DND-41 (cell line): Measurements from ENCODE around the gene CNIH4.

Experiments used
- ATAC-seq: fragments of 200-7000 bp; cut with Tn5 transposase; 3 replicates; pipeline ENCODE4 v1.9.1; 2021; ENCODE audit warnings: low read depth; ENCODE audit not compliant: insufficient read depth
- DNase-seq: peaks from one replicate; pipeline ENCODE4 v3.0.0-alpha.2; 2020
- H2AFZ ChIP-seq: 2 replicates; pipeline ENCODE4 v1.6.0; 2012; ENCODE audit warnings: low read depth, low read length
- H3K27ac ChIP-seq: 2 replicates; pipeline ENCODE4 v1.5.1; 2012; ENCODE audit warnings: low read length, inconsistent platforms
- H3K27me3 ChIP-seq: fragments of 200-600 bp; sonication (generic); 2 replicates; pipeline ENCODE4 v1.6.0; 2012; ENCODE audit warnings: low read length, mild to moderate bottlenecking, inconsistent platforms; ENCODE audit not compliant: insufficient read depth, poor library complexity
- H3K36me3 ChIP-seq: 2 replicates; pipeline ENCODE4 v1.5.1; 2012; ENCODE audit warnings: low read length, inconsistent platforms; ENCODE audit not compliant: insufficient read depth
- H3K4me1 ChIP-seq: 2 replicates; pipeline ENCODE4 v1.5.1; 2012; ENCODE audit warnings: mild to moderate bottlenecking, low read length; ENCODE audit not compliant: insufficient read depth
- H3K4me2 ChIP-seq: 2 replicates; pipeline ENCODE4 v1.6.0; 2012; ENCODE audit warnings: mild to moderate bottlenecking, moderate library complexity, low read length, inconsistent platforms; ENCODE audit not compliant: insufficient read depth
- H3K4me3 ChIP-seq, 2 experiments: fragments of 200-600 bp in 1 of 2; shearing (Covaris generic) in 1 of 2; 2 replicates each; pipeline ENCODE4 v1.5.1; 2012 to 2016; ENCODE audit warnings: inconsistent platforms in 2 of 2, low read length in 2 of 2, mild to moderate bottlenecking in 2 of 2, low read depth in 1 of 2, moderate library complexity in 1 of 2
- H3K79me2 ChIP-seq: 2 replicates; pipeline ENCODE4 v1.6.0; 2012; ENCODE audit warnings: low read length, inconsistent platforms; ENCODE audit not compliant: insufficient read depth
- H3K9ac ChIP-seq: 2 replicates; pipeline ENCODE4 v1.6.0; 2012; ENCODE audit warnings: low read depth, mild to moderate bottlenecking, inconsistent platforms, low read length, moderate library complexity
- H3K9me3 ChIP-seq: 2 replicates; pipeline ENCODE4 v1.5.1; 2012; ENCODE audit warnings: low read length, moderate library complexity, mild to moderate bottlenecking, inconsistent platforms; ENCODE audit not compliant: insufficient read depth, severe bottlenecking
- H4K20me1 ChIP-seq: 2 replicates; pipeline ENCODE4 v1.6.0; 2012; ENCODE audit warnings: low read length; ENCODE audit not compliant: insufficient read depth
- CTCF ChIP-seq: IDR thresholded peaks from 2 replicates; pipeline ENCODE4 v1.5.1; 2012; ENCODE audit warnings: borderline replicate concordance, low read length, moderate library complexity, mild to moderate bottlenecking; ENCODE audit not compliant: poor library complexity, severe bottlenecking; ENCODE audit errors: extremely low read depth
- EZH2 ChIP-seq: IDR thresholded peaks from 3 replicates; pipeline ENCODE4 v1.6.1; 2012; ENCODE audit warnings: borderline replicate concordance, low read depth, mild to moderate bottlenecking, moderate library complexity, low read length, inconsistent platforms; ENCODE audit not compliant: severe bottlenecking

Gene CNIH4

GRCh38 chr1:224402472-224403036 is 45.9 kb downstream of the CNIH4 start:
- Histone ChIP-seq H3K79me2 (no peaks in the 10 kb centered on the region), H3K9ac (no peak overlapping the region), H3K27ac (no peak overlapping the region), H3K36me3 (peaks cover 87% of the 10 kb centered on the region), H3K4me1 (no peaks in the 10 kb centered on the region), H3K9me3 (no peaks in the 10 kb centered on the region), H3K4me3 (no peak overlapping the region), H3K27me3 (no peaks in the 10 kb centered on the region), H2AFZ (no peak overlapping the region), H3K4me2 (no peak overlapping the region), H4K20me1 (no peaks in the 10 kb centered on the region)
- no peak for TF ChIP-seq EZH2
- no peak for TF ChIP-seq CTCF
- no peak for DNase-seq
- ATAC-seq: no peak

- H3K36me3 ChIP-seq: peaks cover 84% of the 10 kb centered on the region
- no peaks in the 10 kb centered on the region for H4K20me1 ChIP-seq
- H2AFZ ChIP-seq: no peak overlapping the region
- no peak overlapping the region for H3K4me3 ChIP-seq
- H3K79me2 ChIP-seq: no peaks in the 10 kb centered on the region
- ATAC-seq (no peak), DNase-seq (no peak)
- no peak overlapping the region for H3K9ac ChIP-seq
- H3K4me1 ChIP-seq: no peaks in the 10 kb centered on the region
- H3K4me2 ChIP-seq: no peak overlapping the region
- H3K27ac ChIP-seq: no peak overlapping the region
- no peaks in the 10 kb centered on the region for H3K9me3 ChIP-seq
- no peaks in the 10 kb centered on the region for H3K27me3 ChIP-seq
- no peak for TF ChIP-seq EZH2
- TF ChIP-seq CTCF: no peak
Observed at GRCh38 chr1:224404916-224405603, 48.4 kb downstream of the CNIH4 start.

GRCh38 chr1:224405604-224405970 is 48.9 kb downstream of the CNIH4 start:
- TF ChIP-seq EZH2 (no peak), CTCF (no peak)
- H3K9ac ChIP-seq: no peak overlapping the region
- no peak overlapping the region for H2AFZ ChIP-seq
- H3K4me2 ChIP-seq: no peak overlapping the region
- H3K36me3 ChIP-seq: peaks cover 84% of the 10 kb centered on the region
- H3K27ac ChIP-seq: no peak overlapping the region
- no peaks in the 10 kb centered on the region for H3K4me1 ChIP-seq
- no peaks in the 10 kb centered on the region for H4K20me1 ChIP-seq
- no peak overlapping the region for H3K4me3 ChIP-seq
- no peaks in the 10 kb centered on the region for H3K79me2 ChIP-seq
- DNase-seq (no peak), ATAC-seq (no peak)
- H3K9me3 ChIP-seq: no peaks in the 10 kb centered on the region
- H3K27me3 ChIP-seq: no peaks in the 10 kb centered on the region

- Histone ChIP-seq H3K4me2 (no peak overlapping the region), H2AFZ (no peak overlapping the region), H3K4me3 (no peak overlapping the region), H3K27me3 (no peaks in the 10 kb centered on the region), H3K9me3 (no peaks in the 10 kb centered on the region), H3K4me1 (no peaks in the 10 kb centered on the region), H3K36me3 (peaks cover 84% of the 10 kb centered on the region), H4K20me1 (no peaks in the 10 kb centered on the region), H3K9ac (no peak overlapping the region), H3K27ac (no peak overlapping the region), H3K79me2 (no peaks in the 10 kb centered on the region)
- TF ChIP-seq EZH2: no peak
- no peak for TF ChIP-seq CTCF
- no peak for ATAC-seq
- DNase-seq: no peak
Observed at GRCh38 chr1:224406216-224406615, 49.5 kb downstream of the CNIH4 start.
